ENCODE results near the gene FRAS1.

GRCh38 chr4:78293348-78293747, 236.2 kb downstream of the FRAS1 start:
- TF ChIP-seq CTCF (IDR thresholded peaks at IDR 0.05) (no peak), POLR2A (IDR thresholded peaks at IDR 0.05) (no peak)

All from breast epithelium (tissue), 3 donors.